Prostate gland (tissue), 2 donors: ENCODE measurements around the gene PCDHA1.

Source experiments
- CTCF ChIP-seq, 4 experiments: fragments of 200-600 bp in 2 of 4; fragments of 450-650 bp in 2 of 4; sonication (generic) in 2 of 4; IDR thresholded peaks; 1 replicate in 3 of 4; 2 replicates in 1 of 4; pipeline ENCODE4 v1.5.1; 2016 to 2019; ENCODE audit warnings: antibody characterized with exemption in 4 of 4, mild to moderate bottlenecking in 2 of 4, moderate library complexity in 2 of 4
- POLR2A ChIP-seq: fragments of 450-650 bp; IDR thresholded peaks from one replicate; pipeline ENCODE4 v1.6.1; 2016; ENCODE audit warnings: antibody characterized with exemption, mild to moderate bottlenecking
- POLR2AphosphoS5 ChIP-seq: sonication (generic); formaldehyde crosslinking; IDR thresholded peaks from one replicate; pipeline ENCODE4 v1.6.1; 2017; ENCODE audit warnings: antibody characterized with exemption

- TF ChIP-seq POLR2A (no peak), CTCF (IDR thresholded peaks at IDR 0.05) (no peak), POLR2AphosphoS5 (no peak)
Observed at GRCh38 chr5:141031006-141031405, 245.1 kb downstream of the PCDHA1 start.
